Inferior parietal cortex (tissue), 1 donor: ENCODE measurements around the gene SMIM11.
"Not testable (repeated sequence)": the region's sequence is repeated elsewhere in the genome, so short reads cannot be mapped to it uniquely, and the experiment has no call there.

Experiments used
- DNase-seq: peaks from one replicate; pipeline ENCODE4 v3.0.0-alpha.2; 2016; ENCODE audit errors: extremely low spot score

Gene SMIM11

DNA sequence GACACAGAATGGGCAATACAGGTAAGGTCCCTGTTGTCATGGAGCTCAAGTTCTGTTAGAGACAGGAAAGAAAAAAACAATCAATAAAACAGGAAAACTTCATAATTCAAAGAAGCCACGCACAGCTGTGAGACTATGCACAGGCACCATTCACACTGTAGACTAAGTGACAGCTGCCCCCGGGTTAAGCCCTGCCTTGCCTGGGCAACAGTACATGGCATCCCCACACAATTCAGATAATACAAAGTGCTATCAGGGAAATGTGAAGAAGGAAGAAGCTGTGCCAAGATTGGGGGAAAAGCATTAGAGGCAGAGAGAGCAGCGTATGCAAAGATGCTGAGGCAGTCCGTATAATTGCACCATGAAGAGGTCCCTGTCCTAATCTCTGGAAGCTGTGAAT, 20.5 kb upstream of the SMIM11 start:
- DNase-seq, result no peak

DNA sequence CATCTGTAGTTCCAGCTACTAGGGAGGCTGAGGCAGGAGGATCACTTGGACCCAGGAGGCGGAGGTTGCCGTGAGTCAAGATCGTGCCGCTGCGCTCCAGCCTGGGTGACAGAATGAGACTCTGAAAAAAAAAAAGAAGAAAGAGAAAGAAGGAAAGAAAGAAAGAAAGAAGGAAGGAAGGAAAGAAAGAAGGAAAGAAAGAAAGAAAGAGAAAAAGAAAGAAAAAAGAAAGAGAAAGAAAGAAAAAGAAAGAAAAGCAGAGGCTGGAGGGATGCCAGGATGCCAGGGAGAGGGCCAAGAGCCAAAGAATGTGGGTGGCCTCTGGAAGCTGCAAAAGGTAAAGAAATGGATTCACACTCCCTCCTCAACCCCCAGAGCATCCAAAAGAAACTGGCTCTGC, 19.7 kb upstream of the SMIM11 start:
- DNase-seq, result no peak

DNA sequence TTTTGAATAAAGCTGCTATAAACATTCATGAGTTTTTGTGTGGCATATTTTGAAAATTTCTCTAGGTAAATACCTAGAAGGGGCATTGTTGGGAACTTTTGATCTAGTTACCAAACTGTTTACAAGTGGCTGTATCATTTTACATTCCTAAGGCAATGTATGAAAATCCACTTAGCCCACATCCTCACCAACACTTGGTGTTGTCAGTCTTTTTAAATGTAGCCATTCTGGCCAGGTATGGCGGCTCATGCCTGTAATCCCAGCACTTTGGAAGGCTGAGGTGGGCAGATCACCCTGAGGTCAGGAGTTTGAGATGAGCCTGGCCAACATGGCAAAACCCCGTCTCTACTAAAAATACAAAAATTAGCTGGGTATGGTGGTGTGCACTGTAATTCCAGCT, 17.4 kb upstream of the SMIM11 start:
- DNase-seq, result no peak

DNA sequence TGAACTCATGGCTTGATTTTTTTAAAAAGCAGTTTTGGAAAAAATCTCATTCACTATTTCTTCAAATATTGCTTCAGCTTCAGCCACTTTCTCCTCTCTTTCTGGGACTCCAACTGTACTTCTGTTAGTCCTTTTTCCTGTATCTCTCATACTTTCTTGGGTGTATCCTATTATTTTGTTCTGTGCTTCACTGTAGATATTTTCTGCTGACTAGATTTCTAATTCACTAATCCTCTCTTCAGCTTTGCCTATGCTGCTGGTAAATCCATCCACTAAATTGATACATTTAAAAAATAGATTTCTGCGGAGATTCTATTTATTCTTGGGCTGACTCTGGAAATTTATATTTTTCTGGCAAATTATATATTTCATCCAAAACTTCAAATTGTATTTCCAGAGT, 16.4 kb upstream of the SMIM11 start:
- no peak for DNase-seq

DNA sequence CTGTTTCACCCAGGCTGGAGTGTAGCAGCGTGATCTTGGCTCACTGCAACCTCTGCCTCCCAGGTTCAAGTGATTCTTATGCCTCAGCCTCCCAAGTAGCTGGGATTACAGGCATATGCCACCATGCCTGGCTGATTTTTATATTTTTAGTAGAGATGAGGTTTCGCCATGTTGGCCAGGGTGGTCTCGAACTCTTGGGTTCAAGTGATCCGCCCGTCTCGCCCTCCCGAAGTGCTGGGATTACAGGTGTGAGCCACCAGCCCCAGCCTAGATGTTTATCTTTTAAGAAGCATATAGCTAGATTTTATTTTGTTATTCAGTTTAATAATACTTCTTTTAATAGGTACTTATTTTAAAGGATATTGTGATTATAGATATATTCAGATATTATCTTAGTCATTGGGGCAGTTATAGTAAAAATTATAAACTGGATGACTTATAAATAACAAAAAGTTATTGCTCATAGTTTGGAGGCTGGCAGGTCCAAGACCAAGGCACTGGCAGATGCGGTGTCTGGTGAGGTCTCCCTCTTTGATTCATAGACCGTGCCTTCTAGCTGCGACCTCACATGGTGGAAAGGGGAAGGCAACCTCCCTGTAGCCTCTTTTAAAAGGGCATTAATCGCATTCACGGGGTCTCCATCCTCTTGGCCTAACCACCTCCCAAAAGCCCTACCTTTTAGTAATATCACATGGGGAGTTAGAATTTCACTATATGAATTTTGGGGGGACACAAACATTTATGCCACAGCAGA, 14.6 kb upstream of the SMIM11 start:
- no peak for DNase-seq

DNA sequence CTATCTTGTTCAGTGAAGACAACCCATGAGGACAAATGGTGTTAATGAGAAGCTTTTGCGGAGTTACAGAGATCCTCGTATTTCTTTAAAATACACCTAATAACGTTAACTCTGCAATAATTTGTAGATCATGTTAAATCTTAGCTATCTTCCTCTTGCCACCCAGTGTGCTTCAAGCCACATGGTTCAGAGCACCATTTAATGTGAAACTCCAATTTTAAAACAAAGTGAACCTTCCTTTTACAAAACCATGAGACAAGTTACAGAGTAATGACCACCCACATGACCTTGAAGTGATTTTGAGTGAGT, 13.2 kb upstream of the SMIM11 start:
- DNase-seq, result no peak

DNA sequence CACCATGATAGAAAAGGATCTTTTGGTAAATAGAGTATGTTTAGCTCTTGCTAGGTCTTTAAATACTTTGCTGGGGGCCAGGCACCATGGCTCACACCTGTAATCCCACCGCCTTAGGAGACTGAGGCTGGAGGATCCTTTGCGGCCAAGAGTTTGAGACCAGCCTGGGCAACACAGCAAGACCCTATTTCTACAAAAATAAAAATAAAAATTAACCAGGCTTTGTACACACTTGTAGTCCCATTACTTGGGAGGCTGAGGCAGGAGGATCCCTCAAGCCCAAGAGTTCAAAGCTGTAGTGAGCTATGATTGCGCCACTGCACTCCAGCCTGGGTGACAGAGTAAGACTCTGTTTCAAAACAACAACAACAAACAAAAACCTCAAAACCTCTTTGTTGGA, 12.6 kb upstream of the SMIM11 start:
- DNase-seq, result no peak

DNA sequence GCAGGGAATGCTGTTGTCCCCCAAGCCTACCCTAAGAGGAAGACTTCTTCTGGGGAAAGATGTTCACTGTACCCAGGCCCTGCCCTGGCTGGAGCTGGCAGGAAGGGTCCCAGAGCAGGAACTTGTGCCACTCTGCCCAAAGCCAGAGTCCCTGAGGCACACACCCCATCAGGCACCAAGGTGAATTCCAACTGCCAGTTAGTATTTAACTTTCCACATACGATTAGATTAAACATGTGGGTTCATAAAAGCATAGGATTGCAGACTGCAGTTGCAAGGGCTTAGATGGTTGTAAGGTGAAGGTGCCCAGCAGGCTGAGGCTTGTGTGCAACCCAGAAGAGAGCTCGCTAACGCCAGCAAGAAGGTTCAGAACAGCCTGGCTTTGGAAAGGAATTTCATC, 11.6 kb upstream of the SMIM11 start, which contains the start of gene KCNE2:
TSS of gene KCNE2 (plus strand) at position 274 of the 400 bp plus-strand sequence. CDS start 6,473 bp downstream, outside the sequence.
- no peak for DNase-seq

DNA sequence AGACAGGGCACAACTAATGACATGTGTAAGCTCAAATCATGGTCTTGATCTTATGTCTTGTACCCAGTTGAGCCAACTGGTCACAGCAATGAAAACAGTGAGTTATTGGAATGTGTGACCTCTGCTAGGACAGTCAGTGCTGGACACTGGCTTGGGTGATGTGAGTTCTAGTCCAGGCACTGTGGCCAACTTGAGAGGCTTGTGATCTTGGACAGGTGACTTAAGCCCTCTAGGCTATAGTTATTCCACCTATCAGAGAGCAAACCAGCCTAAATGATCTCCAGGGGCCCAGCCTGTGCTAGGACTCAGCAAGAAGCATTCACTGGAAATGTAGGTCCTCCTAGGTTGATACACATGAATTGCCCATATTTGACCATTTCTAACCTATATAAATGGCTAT, 10.4 kb upstream of the SMIM11 start:
- no peak for DNase-seq

DNA sequence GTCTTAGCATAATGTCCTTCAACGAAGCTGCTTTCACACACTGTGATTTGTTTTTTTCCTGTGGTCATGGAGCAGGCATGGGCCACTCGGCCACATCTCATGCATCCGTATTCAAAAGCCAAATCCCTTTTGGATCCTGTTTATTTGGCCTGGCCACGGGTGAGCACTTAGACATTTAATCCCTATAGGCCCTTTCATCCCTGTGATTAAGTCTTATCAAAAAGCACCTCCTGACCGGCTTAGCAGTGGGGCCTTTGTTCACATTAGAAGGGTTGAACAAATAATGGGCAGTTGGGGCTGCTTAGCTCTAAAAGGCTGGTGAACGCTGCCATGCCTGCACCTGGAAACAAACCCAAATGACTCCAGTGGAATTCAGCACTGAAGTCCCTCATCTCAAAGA, 9.5 kb upstream of the SMIM11 start:
- DNase-seq, result no peak

DNA sequence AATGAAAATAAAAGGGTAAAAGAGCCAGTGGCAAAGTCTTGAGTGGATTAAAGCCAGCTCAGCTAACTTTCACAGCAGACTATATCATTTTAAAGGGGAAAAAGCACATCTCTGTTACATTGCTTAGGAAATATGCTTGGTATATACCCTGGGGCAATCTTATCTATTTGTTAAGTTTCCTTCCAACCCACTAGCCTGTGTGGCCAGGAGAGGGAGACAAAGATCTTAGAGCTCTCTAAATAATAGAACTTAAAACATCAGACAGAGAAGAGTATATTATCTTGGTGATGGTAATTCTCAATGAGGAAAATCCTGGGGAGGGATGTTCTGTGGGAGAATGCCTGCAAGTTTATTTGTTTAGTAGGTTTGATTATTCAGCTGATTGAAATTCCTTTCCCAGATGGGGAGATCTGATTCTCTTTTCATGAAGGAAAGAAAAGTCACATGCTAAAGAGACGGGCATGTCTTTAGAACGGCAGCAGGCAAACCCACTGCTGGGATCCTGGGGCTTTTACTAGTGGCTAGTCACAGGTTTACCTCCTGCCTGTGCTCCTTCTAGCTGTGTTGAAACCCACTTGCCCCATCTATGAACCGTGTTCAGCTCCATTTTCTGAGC, 7.9 kb upstream of the SMIM11 start:
- peak; percentile 74 for DNase-seq

DNA sequence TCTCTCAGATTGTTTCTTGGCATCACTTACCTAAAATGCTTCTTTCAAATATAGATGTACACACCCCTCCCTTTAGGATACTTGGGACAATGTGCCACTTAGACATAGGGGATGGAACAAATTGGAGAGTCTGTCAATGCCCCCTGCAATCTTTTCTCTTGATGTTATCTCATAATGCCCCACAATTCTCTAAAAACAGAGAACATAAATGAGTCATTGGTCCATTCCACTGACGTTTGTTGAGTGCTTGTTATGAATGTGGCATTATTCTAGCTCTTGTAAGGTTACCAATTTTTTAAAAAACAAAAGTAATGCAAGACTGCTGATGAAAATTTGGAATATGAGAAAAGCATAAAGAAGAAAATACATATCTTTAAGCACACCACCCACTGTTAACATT, 5.6 kb upstream of the SMIM11 start:
- DNase-seq, result no peak

DNA sequence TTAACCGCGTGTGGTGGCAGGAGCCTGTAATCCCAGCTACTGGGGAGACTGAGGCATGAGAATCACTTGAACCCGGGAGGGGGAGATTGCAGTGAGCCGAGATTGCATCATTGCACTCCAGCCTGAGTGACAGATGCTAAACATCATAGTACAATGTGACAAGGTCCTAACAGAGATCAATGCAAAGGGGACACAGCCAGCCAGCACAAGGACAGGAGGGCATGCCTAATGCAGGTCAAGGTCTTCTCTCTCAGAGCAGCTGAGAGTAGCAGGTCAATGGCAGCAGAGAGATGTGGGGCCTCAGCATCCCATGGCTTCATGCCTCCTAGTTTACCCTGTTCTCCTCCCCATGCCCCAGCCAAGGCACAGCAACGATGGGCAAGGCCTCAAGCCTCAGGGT, 3.0 kb upstream of the SMIM11 start:
- no peak for DNase-seq

DNA sequence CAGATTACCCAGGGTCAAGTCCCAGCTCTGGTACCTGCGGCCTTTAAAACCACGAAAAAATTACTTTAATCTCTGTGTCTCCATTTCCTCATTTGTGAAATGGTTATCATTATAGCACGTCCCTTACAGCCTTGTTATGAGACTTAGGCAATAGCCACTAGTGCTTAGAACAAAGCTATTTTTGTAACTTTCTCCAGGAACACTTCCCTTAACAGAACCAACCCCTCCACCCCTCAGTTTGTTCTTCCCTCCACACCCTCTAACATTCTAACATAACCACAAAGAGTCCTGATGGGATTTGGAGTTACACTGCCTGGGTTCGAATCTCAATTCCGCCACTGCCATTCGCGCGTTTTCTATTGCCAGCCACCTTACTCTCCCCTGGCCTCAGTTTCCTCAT, 845 bp upstream of the SMIM11 start:
- not testable (repeated sequence) for DNase-seq

DNA sequence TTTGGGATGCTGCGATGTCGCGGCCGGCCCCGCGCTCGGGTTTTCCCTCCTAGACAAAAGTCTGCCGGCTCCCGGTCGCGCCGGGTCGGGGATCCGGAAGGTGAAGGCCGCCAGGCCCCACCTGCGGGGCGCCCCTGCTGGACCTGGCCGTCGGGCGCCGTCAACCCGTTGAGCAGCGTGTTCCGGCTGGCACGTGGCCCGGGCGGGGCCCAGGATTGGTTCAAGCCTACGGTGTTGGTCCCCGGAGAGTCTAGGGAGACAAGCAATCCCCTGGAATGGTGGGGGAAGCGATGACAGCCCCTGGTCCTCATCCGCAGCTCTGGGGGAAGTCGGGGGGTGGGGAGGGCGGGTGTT, 289 bp downstream of the SMIM11 start:
- not testable (repeated sequence) for DNase-seq

DNA sequence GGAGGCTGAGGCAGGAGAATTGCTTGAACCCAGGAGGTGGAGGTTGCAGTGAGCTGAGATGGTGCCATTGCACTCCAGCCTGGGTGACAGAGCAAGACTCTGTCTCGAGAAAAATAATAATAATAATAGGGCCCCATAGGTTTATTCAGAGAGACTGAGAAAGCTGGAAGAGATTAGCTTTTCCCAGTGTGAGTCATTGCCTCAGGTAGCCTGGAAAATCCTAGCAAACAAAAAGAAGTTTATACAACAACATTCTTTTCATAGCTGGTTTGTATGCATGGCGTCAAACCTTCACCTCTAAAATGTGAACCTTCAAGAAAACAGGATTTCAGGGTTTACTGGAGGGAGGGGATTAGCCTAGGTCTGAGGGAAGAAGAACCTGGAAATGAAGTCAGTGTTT, 7.8 kb downstream of the SMIM11 start:
- DNase-seq, result not testable (repeated sequence)

DNA sequence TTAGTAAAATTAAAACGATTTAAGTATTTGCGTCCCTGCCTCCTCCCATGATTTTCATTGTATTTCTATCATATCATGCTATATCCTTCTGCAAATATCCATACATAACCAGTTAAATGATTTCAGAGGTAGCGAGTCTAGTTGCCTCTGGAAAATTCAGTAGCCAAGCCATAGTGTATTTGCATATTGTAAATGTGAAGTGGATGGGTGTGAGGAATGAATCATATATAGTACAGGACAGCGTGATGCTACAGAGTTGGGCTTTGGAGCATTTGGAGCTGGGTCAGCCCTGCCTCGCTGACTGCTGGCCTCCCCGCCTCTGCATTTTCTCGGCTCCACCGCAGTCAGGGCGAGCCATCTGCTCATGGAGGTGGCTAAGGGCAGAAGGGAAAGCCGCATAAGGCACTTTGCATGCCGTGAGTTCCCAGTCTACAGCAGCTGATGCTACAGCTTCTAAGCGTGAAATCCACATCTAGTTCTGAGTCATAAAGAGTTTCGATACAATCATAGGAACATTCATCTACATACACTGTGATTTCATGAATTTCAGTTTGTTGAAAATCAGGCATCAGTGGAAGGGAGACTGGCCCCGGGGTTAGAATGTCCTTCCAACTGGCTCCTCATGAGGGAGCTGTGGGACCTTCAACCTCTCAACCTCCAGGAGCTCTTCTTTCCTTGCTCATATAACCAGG, 8.6 kb downstream of the SMIM11 start:
- DNase-seq, result not testable (repeated sequence)

DNA sequence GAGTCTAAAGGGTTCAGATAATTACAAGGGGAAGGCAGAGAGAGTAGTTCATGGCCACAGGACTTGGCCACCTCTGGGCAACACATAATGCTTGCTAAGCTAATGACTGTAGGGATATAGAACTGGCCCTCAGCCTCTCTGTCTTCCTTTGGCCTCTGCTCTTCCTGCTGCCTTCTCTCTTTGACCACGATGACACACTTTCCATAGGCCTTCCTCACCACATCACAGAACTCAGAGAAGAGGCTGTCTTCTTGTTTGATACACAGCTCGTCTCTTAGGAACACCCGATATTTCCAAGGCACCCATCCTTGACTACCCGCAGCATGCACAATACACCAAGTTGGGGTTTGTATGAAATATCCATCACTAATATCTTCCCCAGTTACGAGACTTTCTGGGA, 25.2 kb downstream of the SMIM11 start:
- not testable (repeated sequence) for DNase-seq

DNA sequence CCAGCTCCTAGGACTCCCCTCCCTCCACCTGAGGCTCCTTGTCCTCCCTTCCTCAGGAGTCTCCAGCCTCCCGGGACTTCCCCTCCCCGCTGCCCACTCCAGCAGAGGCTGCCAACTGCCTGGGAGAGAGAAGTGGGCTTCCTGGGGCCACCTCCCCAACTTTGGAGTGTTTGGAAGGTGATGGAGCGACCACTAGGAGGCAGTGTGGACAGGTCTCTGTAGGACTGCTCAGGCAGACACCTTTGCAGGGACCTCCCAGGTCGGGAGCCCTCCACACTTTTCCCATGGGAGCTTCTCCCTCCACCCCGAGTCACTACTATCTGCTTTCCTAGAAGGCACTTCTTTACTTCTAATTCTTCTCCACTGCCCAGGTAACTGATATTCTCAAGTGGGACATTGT, 29.4 kb downstream of the SMIM11 start:
- not testable (repeated sequence) for DNase-seq

DNA sequence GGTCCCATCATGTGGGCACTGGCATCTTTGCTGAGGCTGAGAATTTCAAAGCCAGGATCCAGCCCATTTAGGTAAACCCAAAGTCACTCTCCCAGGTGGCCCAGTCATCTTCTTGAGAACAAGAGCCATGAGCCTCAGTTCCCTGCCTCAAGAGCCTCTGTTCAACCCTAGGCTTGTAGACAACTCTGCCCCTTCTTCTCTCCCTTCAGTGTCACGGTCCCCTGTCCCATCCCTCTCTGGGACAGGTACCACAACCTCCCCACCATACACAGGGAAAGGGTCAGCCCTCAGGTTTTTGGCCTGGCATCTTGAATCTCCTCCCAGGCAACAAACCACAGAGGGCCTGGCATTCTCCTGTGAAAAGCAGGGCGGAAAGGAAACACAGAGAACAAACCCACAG, 30.4 kb downstream of the SMIM11 start:
- not testable (repeated sequence) for DNase-seq

DNA sequence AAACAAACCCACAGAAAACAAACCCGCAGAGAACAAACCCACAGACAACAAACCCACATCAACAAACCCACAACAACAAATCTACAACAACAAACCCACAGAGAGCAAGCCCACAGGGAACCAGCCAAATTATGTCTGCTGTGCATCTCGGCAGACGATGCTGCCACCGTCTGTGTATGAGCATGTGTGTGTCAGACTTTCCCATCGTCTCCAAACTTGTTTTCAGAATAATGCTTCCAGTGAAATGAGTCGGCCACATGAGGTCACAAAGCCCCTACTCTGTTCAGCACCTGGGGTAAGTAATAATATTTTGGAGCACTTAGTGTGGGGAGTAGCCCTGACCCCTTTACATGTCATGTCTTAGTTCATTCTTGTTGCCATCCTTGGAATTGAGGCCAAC, 30.8 kb downstream of the SMIM11 start:
- DNase-seq, result not testable (repeated sequence)

DNA sequence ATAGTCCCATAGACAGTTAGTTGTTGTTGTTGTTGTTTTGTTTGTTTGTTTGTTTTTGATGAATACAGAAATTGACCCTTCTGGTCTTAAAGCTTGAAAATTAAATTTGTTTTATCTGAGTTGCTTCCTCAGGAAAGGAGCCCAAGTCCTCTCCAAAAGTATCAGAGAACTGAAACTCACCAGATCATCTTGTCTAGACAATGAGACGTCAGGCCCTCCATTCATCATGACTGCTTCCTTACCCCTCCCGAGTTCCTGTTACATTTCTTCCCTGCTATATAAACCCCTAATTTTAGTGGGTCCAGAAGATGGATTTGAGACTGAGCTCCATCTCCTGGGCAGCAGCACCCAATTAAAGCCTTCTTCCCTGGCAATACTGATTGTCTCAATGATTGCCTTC, 31.4 kb downstream of the SMIM11 start:
- DNase-seq, result not testable (repeated sequence)

DNA sequence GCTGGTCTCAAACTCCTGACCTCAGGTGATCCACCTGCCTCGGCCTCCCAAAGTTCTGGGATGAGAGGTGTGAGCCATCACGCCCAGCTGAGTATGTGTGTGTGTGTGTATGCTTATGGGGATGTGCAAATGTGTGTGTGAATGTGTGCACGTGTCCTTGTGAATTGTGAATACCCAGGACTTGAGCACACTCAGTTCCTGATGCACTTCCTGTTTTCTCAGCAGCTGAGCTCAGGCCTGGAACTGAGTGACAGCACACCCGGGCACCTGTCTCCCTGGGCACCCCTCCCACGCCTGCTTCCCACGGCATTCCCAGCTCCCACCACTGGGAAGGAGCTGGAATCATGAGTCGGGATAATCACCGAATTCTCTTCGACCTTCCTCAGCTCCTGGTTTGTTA, 32.0 kb downstream of the SMIM11 start:
- not testable (repeated sequence) for DNase-seq
